K562 (cell line): ENCODE results near the gene ZKSCAN3. TPM values are rescaled to one million over a fixed set of nuclear protein-coding genes. Genes with fewer than 3 reads are reported as not detected.

Source experiments
- ARID1B ChIP-seq: fragments of 450-650 bp; IDR thresholded peaks from 2 replicates; pipeline ENCODE4 v1.6.1; 2016; ENCODE audit warnings: antibody characterized with exemption, mild to moderate bottlenecking, inconsistent platforms
- CBX1 ChIP-seq: sonication (generic); IDR thresholded peaks from 2 replicates; pipeline ENCODE4 v1.6.1; 2016; ENCODE audit warnings: antibody characterized with exemption, low read depth, mild to moderate bottlenecking
- KHSRP ChIP-seq: fragments of 450-650 bp; IDR thresholded peaks from 2 replicates; pipeline ENCODE4 v1.6.1; 2017
- MEF2D ChIP-seq: conservative IDR thresholded peaks from 2 replicates; pipeline ENCODE4 v1.6.1; 2016; ENCODE audit warnings: low read depth, missing genetic modification characterization, missing compliant biosample characterization
- NCOA6 ChIP-seq: fragments of 450-650 bp; IDR thresholded peaks from 2 replicates; pipeline ENCODE4 v1.6.1; 2017; ENCODE audit warnings: mild to moderate bottlenecking
- TAL1 ChIP-seq: fragments of 450-650 bp; IDR thresholded peaks from 2 replicates; pipeline ENCODE4 v1.6.1; 2016; ENCODE audit warnings: mild to moderate bottlenecking
- TEAD4 ChIP-seq, 2 experiments: sonication (generic) in 1 of 2; formaldehyde crosslinking in 1 of 2; IDR thresholded peaks; 2 replicates each; pipeline versions ENCODE4 v1.6.1 to v1.8.0; 2012 to 2022; ENCODE audit warnings: borderline replicate concordance in 1 of 2, inconsistent platforms in 1 of 2, low read length in 1 of 2, mild to moderate bottlenecking in 1 of 2, missing genetic modification reagents in 1 of 2
- WHSC1 ChIP-seq: IDR thresholded peaks from one replicate; pipeline ENCODE4 v1.6.1; 2012; ENCODE audit warnings: low read length, control low read depth, inconsistent platforms
- ZNF175 ChIP-seq: fragments of 200-800 bp; sonication (Bioruptor generic); IDR thresholded peaks from 2 replicates; pipeline ENCODE4 v1.6.1; 2016; ENCODE audit warnings: low read depth, mild to moderate bottlenecking, missing genetic modification characterization, missing compliant biosample characterization
- ZNF583 ChIP-seq: fragments of 250-450 bp; sonication (Bioruptor Pico); IDR thresholded peaks from 2 replicates; pipeline ENCODE4 v1.4.0; 2020
- polyA plus RNA-seq, 8 experiments: library from polyadenylated mRNA; depleted of rRNA in 4 of 8; stranded (reverse) in 5 of 8; unstranded in 3 of 8; fragments of >200 nt; fragmentation: Nextera tagmentation in 2 of 8; fragmentation: Illumina TruSeq in 1 of 8; extraction: Ambion mirVana in 2 of 8; extraction: Trizol in 1 of 8; gene quantifications; 2 replicates each; pipeline versions ENCODE4 v1.2.1 to v1.2.3, GENCODE V29; 2011 to 2014; ENCODE audit warnings: inconsistent platforms in 1 of 8, missing spikeins in 1 of 8
- total RNA-seq, 7 experiments: library from RNA; depleted of rRNA in 6 of 7; stranded (reverse); fragments of >200 nt in 6 of 7; fragmentation: Illumina TruSeq in 2 of 7; extraction: Trizol in 2 of 7; gene quantifications; 2 replicates each; pipeline versions ENCODE4 v1.2.1 to v1.2.3, GENCODE V29; 2011 to 2021; ENCODE audit warnings: low replicate concordance in 1 of 7
- TF ChIP-seq, protein P1 (sequence below): fragments of 250-450 bp; sonication (Bioruptor Pico); IDR thresholded peaks from 2 replicates; pipeline ENCODE4 v1.5.0; 2021; ENCODE audit warnings: mild to moderate bottlenecking, borderline replicate concordance
- TF ChIP-seq, protein P2 (sequence below): fragments of 250-450 bp; sonication (Bioruptor Pico); IDR thresholded peaks from 2 replicates; pipeline ENCODE4 v1.8.0; 2022; ENCODE audit warnings: inconsistent platforms
- TF ChIP-seq, protein P3 (sequence below): sonication (generic); formaldehyde crosslinking; IDR thresholded peaks from 2 replicates; pipeline ENCODE4 v1.5.0; 2020; ENCODE audit warnings: missing genetic modification reagents
- TF ChIP-seq, protein P4 (sequence below): fragments of 450-650 bp; IDR thresholded peaks from 2 replicates; pipeline ENCODE4 v1.6.1; 2016
- TF ChIP-seq, protein P5 (sequence below): fragments of 450-650 bp; IDR thresholded peaks from 2 replicates; pipeline ENCODE4 v1.6.1; 2016; ENCODE audit warnings: low read depth

ZKSCAN3 gene
- total and polyA plus RNA-seq, 9 of the 15 experiments (the other 6 are each of a cell fraction or from before 2014, with no cell fraction given), result 3.0 to 12.4 (median 10.2) TPM

DNA sequence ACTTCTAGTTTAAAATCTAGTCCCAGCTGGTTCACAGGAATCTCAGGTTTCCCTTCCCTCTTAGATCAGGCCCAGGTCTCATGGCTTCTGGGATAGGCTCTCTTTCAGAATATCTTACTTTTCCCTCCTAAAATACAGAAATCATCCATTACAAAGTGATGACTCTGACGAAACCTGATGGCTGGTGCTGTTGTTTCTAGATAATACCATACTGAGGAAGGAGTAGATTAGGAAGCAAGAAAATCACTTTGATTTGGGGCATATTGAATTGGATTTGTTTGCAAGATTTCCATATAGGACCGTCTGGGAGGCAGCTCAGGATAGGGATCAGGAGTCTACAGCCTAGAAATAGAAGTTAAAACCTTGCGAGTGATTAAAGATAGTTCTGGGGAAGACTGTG lies 3.6 kb downstream of the ZKSCAN3 start (continued):
- TF ChIP-seq, protein P1, sequence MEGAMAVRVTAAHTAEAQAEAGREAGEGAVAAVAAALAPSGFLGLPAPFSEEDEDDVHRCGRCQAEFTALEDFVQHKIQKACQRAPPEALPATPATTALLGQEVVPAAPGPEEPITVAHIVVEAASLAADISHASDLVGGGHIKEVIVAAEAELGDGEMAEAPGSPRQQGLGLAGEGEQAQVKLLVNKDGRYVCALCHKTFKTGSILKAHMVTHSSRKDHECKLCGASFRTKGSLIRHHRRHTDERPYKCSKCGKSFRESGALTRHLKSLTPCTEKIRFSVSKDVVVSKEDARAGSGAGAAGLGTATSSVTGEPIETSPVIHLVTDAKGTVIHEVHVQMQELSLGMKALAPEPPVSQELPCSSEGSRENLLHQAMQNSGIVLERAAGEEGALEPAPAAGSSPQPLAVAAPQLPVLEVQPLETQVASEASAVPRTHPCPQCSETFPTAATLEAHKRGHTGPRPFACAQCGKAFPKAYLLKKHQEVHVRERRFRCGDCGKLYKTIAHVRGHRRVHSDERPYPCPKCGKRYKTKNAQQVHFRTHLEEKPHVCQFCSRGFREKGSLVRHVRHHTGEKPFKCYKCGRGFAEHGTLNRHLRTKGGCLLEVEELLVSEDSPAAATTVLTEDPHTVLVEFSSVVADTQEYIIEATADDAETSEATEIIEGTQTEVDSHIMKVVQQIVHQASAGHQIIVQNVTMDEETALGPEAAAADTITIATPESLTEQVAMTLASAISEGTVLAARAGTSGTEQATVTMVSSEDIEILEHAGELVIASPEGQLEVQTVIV (CRISPR knock-in tag), result no peak
- no peak for TF ChIP-seq MEF2D (tag)
- TF ChIP-seq ARID1B, result peak; percentile 42
- no peak for TF ChIP-seq CBX1
- TF ChIP-seq, protein P2, sequence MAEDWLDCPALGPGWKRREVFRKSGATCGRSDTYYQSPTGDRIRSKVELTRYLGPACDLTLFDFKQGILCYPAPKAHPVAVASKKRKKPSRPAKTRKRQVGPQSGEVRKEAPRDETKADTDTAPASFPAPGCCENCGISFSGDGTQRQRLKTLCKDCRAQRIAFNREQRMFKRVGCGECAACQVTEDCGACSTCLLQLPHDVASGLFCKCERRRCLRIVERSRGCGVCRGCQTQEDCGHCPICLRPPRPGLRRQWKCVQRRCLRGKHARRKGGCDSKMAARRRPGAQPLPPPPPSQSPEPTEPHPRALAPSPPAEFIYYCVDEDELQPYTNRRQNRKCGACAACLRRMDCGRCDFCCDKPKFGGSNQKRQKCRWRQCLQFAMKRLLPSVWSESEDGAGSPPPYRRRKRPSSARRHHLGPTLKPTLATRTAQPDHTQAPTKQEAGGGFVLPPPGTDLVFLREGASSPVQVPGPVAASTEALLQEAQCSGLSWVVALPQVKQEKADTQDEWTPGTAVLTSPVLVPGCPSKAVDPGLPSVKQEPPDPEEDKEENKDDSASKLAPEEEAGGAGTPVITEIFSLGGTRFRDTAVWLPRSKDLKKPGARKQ, result no peak
- TF ChIP-seq, protein P3, sequence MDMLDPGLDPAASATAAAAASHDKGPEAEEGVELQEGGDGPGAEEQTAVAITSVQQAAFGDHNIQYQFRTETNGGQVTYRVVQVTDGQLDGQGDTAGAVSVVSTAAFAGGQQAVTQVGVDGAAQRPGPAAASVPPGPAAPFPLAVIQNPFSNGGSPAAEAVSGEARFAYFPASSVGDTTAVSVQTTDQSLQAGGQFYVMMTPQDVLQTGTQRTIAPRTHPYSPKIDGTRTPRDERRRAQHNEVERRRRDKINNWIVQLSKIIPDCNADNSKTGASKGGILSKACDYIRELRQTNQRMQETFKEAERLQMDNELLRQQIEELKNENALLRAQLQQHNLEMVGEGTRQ (CRISPR knock-in tag), result no peak
- TF ChIP-seq NCOA6, result no peak
- TF ChIP-seq TAL1, result peak; percentile 37; the same call in 1 of the 2 replicates
- TF ChIP-seq, protein P4, sequence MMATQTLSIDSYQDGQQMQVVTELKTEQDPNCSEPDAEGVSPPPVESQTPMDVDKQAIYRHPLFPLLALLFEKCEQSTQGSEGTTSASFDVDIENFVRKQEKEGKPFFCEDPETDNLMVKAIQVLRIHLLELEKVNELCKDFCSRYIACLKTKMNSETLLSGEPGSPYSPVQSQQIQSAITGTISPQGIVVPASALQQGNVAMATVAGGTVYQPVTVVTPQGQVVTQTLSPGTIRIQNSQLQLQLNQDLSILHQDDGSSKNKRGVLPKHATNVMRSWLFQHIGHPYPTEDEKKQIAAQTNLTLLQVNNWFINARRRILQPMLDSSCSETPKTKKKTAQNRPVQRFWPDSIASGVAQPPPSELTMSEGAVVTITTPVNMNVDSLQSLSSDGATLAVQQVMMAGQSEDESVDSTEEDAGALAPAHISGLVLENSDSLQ, result no peak
- TF ChIP-seq ZNF583 (CRISPR knock-in tag), result no peak
- peak; percentile 66 for TF ChIP-seq TEAD4 (IDR thresholded peaks at IDR 0.05; ENCODE audit: low read length)
- TF ChIP-seq TEAD4 (CRISPR knock-in tag; IDR thresholded peaks at IDR 0.05; ENCODE audit: borderline replicate concordance), result no peak
- TF ChIP-seq ZNF175 (CRISPR knock-in tag), result no peak
- TF ChIP-seq WHSC1, result no peak
- TF ChIP-seq, protein P5, sequence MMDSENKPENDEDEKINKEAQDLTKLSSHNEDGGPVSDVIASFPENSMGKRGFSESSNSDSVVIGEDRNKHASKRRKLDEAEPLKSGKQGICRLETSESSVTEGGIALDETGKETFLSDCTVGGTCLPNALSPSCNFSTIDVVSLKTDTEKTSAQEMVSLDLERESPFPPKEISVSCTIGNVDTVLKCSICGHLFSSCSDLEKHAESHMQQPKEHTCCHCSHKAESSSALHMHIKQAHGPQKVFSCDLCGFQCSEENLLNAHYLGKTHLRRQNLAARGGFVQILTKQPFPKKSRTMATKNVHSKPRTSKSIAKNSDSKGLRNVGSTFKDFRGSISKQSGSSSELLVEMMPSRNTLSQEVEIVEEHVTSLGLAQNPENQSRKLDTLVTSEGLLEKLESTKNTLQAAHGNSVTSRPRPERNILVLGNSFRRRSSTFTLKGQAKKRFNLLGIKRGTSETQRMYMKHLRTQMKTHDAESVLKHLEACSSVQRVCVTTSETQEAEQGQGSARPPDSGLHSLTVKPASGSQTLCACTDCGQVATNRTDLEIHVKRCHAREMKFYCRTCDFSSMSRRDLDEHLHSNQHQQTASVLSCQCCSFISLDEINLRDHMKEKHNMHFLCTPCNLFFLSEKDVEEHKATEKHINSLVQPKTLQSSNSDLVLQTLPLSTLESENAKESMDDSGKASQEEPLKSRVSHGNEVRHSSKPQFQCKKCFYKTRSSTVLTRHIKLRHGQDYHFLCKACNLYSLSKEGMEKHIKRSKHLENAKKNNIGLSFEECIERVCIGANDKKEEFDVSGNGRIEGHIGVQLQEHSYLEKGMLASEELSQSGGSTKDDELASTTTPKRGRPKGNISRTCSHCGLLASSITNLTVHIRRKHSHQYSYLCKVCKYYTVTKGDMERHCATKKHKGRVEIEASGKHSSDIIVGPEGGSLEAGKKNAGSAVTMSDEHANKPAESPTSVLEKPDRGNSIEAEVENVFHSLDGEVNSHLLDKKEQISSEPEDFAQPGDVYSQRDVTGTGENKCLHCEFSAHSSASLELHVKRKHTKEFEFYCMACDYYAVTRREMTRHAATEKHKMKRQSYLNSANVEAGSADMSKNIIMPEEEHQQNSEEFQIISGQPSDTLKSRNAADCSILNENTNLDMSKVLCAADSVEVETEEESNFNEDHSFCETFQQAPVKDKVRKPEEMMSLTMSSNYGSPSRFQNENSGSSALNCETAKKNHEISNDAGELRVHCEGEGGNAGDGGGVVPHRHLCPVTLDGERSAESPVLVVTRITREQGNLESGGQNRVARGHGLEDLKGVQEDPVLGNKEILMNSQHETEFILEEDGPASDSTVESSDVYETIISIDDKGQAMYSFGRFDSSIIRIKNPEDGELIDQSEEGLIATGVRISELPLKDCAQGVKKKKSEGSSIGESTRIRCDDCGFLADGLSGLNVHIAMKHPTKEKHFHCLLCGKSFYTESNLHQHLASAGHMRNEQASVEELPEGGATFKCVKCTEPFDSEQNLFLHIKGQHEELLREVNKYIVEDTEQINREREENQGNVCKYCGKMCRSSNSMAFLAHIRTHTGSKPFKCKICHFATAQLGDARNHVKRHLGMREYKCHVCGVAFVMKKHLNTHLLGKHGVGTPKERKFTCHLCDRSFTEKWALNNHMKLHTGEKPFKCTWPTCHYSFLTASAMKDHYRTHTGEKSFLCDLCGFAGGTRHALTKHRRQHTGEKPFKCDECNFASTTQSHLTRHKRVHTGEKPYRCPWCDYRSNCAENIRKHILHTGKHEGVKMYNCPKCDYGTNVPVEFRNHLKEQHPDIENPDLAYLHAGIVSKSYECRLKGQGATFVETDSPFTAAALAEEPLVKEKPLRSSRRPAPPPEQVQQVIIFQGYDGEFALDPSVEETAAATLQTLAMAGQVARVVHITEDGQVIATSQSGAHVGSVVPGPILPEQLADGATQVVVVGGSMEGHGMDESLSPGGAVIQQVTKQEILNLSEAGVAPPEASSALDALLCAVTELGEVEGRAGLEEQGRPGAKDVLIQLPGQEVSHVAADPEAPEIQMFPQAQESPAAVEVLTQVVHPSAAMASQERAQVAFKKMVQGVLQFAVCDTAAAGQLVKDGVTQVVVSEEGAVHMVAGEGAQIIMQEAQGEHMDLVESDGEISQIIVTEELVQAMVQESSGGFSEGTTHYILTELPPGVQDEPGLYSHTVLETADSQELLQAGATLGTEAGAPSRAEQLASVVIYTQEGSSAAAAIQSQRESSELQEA, result no peak
- TF ChIP-seq KHSRP, result no peak
